NCI-H2029 treated with DMSO at 0.1 percent for 48 hours (cell line): ENCODE results near the gene SMPD4.
"Not testable (repeated sequence)": the region's sequence is repeated elsewhere in the genome, so short reads cannot be mapped to it uniquely, and the experiment has no call there.

ENCODE experiments used
- DNase-seq: peaks from one replicate; lab custom pipeline; 2025; lab: John Stamatoyannopoulos, UW

SMPD4 gene

GRCh38 chr2:130139331-130140280, 41.8 kb downstream of the SMPD4 start:
- peak; percentile 57 for DNase-seq

GRCh38 chr2:130138841-130139251, 42.6 kb downstream of the SMPD4 start:
- not testable (repeated sequence) for DNase-seq

- not testable (repeated sequence) for DNase-seq
Measured at GRCh38 chr2:130138326-130138725, 43.1 kb downstream of the SMPD4 start.

- not testable (repeated sequence) for DNase-seq
Measured at GRCh38 chr2:130137118-130137517, 44.3 kb downstream of the SMPD4 start.

- DNase-seq, result not testable (repeated sequence)
Measured at GRCh38 chr2:130136546-130136945, 44.9 kb downstream of the SMPD4 start.

- no peak for DNase-seq
Measured at GRCh38 chr2:130135692-130136541, 45.5 kb downstream of the SMPD4 start.

- DNase-seq, result not testable (repeated sequence)
Measured at GRCh38 chr2:130129120-130129829, 52.1 kb downstream of the SMPD4 start, which contains the start of gene POTEF. Gene POTEF (minus strand): TSS chr2:130129222. CDS start chr2:130120515, 8,707 bp downstream.

GRCh38 chr2:130128464-130128863, 52.9 kb downstream of the SMPD4 start:
- DNase-seq, result not testable (repeated sequence)

GRCh38 chr2:130127726-130128125, 53.7 kb downstream of the SMPD4 start:
- DNase-seq, result not testable (repeated sequence)

- DNase-seq, result not testable (repeated sequence)
Measured at GRCh38 chr2:130120924-130121323, 60.5 kb downstream of the SMPD4 start.

GRCh38 chr2:130102597-130103363, 78.6 kb downstream of the SMPD4 start:
- not testable (repeated sequence) for DNase-seq
